NCI-H345 treated with DMSO at 0.1 percent for 48 hours (cell line): ENCODE measurements around the gene FBXO28.
A peak's percentile ranks its signal among the peaks of the same experiment; 100 is the strongest.
"Not testable (repeated sequence)": the region's sequence is repeated elsewhere in the genome, so short reads cannot be mapped to it uniquely, and the experiment has no call there.

ENCODE experiments used
- DNase-seq: peaks from one replicate; lab custom pipeline; 2025; ENCODE audit not compliant: unreplicated experiment; lab: John Stamatoyannopoulos, UW

The FBXO28 gene

GRCh38 chr1:224183591-224184312 lies 69.8 kb downstream of the FBXO28 start:
- DNase-seq: no peak

DNA sequence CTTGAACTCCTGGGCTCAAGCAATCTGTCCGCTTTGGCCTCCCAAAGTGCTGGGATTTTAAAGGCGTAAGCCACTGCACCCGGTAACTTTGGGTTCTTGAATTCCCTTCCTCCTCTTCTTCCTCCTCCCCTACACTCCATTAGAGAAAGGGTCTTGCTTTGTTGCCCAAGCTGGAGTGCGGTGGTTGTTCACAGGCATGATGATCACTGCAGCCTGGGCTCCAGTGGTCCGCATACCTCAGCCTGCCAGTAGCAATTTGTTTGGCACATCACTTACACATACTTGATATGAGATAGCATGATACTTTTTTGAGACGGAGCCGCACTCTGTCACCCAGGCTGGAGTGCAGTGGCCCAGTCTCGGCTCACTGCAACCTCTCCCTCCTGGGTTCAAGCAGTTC lies 71.3 kb downstream of the FBXO28 start:
- no peak for DNase-seq

GRCh38 chr1:224188286-224188685 lies 74.4 kb downstream of the FBXO28 start:
- no peak for DNase-seq

DNA sequence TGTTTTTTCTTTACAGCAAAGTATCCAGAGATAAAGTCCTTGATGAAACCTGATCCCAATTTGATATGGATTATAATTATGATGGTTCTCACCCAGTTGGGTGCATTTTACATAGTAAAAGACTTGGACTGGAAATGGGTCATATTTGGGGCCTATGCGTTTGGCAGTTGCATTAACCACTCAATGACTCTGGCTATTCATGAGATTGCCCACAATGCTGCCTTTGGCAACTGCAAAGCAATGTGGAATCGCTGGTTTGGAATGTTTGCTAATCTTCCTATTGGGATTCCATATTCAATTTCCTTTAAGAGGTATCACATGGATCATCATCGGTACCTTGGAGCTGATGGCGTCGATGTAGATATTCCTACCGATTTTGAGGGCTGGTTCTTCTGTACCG lies 75.7 kb downstream of the FBXO28 start:
- DNase-seq: no peak

GRCh38 chr1:224192082-224192788 lies 78.3 kb downstream of the FBXO28 start:
- DNase-seq: no peak

- no peak for DNase-seq
Observed at GRCh38 chr1:224193319-224193966, 79.5 kb downstream of the FBXO28 start.

- DNase-seq: no peak
Observed at GRCh38 chr1:224196813-224197600, 83.1 kb downstream of the FBXO28 start.

GRCh38 chr1:224198572-224198971 lies 84.7 kb downstream of the FBXO28 start:
- no peak for DNase-seq

DNA sequence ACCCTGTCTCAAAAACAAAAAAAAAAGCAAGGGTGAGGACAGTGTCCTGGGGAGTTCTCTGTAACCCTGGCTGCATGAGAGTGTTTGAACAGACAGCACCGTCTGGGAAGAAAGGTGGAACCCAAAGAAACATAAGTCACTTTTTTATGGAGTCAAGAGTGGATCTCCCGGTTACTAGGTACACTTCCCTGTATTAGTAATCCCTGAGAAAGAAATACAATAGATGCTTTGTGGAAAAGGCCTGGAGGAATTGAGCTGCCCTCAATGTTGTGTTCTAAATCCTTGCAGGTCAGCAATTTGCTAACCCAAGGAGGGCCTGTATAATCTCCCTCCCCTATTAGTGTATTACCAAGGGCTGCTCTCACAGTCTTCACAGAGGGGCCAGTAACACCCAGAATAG lies 85.8 kb downstream of the FBXO28 start:
- no peak for DNase-seq

- no peak for DNase-seq
Observed at GRCh38 chr1:224201383-224201782, 87.5 kb downstream of the FBXO28 start.

- no peak for DNase-seq
Observed at GRCh38 chr1:224201853-224202252, 87.9 kb downstream of the FBXO28 start.

DNA sequence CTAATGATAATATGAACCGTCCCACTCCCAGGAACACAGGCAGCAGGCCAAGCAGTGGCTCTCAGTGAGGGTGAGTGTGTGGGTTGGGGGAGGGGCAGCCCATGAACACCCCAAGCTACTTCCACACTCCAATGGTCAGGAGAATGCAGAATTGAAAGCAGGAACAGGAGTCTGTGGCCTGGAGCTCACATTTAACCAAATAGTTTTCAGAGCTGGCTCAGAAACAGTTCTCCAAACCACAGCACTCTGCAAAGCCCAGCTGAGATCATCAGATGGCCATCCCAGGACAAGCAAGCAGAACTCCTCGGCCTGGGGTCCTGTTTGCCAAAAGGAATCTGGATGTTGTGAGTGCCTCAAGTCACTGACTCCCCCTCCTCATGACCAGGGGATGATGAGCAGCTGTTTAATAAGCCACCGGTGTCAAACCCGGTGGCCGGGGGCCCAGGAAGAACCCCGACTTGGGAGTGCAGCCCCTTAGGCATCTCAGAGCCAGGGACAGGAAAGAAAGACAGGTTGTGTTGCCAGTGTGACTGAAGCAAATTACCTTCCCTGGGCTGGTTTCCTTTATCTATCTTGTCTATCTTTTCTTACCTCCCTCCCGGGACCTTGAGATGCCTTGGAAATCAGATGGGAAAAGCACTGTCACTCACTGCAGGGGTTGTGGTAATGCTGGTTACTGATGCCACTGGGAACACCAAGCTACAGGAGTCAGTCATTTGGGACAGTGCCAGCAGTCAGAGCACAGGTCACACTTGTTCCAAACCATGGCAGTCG lies 89.5 kb downstream of the FBXO28 start:
- DNase-seq: no peak

GRCh38 chr1:224205438-224205840 lies 91.5 kb downstream of the FBXO28 start:
- no peak for DNase-seq

- not testable (repeated sequence) for DNase-seq
Observed at GRCh38 chr1:224205931-224206538, 92.1 kb downstream of the FBXO28 start.

- peak; percentile 74 for DNase-seq
Observed at GRCh38 chr1:224211206-224211962, 97.5 kb downstream of the FBXO28 start.
